K562 (cell line): ENCODE measurements around the gene RCOR3. TPM values are rescaled to one million over a fixed set of nuclear protein-coding genes. Genes with fewer than 3 reads are reported as not detected.

Experiments
- ATAC-seq: fragments of 200-7000 bp; cut with Tn5 transposase; 3 replicates; pipeline ENCODE4 v1.9.1; 2020; ENCODE audit warnings: moderate library complexity
- BruUV-seq: library from RNA; stranded (reverse); fragments of 400-500 nt; replicated peaks from 2 replicates; lab custom pipeline; 2021; lab: Mats Ljungman, UMichigan
- CTCF ChIA-PET: fragments of 300-600 bp; formaldehyde crosslinking; extraction: SDS; loops from one replicate; lab custom pipeline; 2021; ENCODE audit warnings: low intra/inter-chr PET ratio; lab: Yijun Ruan, JAX
- POLR2A ChIA-PET: fragments of 300-600, 350-650 bp; sonication (Branson Sonifier 250); formaldehyde crosslinking; extraction: SDS; loops from one replicate; lab custom pipeline; 2021; ENCODE audit warnings: antibody characterized with exemption, inconsistent platforms; lab: Yijun Ruan, JAX
- DNase-seq, 4 experiments: peaks; one replicate each; pipeline versions ENCODE4 v3.0.0 to v3.0.0-alpha.2; 2011 to 2018; ENCODE audit warnings: low spot score in 3 of 4, mixed read lengths in 3 of 4; ENCODE audit errors: extremely low read depth in 1 of 4
- FAIRE-seq: peaks from 2 replicates; lab custom pipeline; 2011; peaks lifted over from hg19 to GRCh38; lab: Jason Lieb, UNC
- H2AFZ ChIP-seq: 2 replicates; pipeline ENCODE4 v1.6.0; 2011; ENCODE audit warnings: low read depth, low read length, control low read depth, inconsistent platforms
- H3K27ac ChIP-seq: fragments of 200-600 bp; 3 replicates; pipeline ENCODE4 v1.8.0; 2011; ENCODE audit warnings: low read depth, mild to moderate bottlenecking, control low read depth, inconsistent platforms, low read length, moderate library complexity, mixed read lengths; ENCODE audit errors: extremely low read depth
- H3K27me3 ChIP-seq, 2 experiments: fragments of 300-600 bp in 1 of 2; 2 replicates in 1 of 2; 3 replicates in 1 of 2; pipeline versions ENCODE4 v1.6.0 to v1.8.0; 2011; ENCODE audit warnings: inconsistent platforms in 2 of 2, low read length in 2 of 2, mild to moderate bottlenecking in 1 of 2, mixed read lengths in 1 of 2, moderate library complexity in 1 of 2; ENCODE audit not compliant: control insufficient read depth in 2 of 2, insufficient read depth in 2 of 2
- H3K36me3 ChIP-seq: fragments of 300-600 bp; 3 replicates; pipeline ENCODE4 v1.8.0; 2011; ENCODE audit warnings: mild to moderate bottlenecking, low read length, inconsistent platforms; ENCODE audit not compliant: control insufficient read depth, insufficient read depth
- H3K4me1 ChIP-seq, 2 experiments: fragments of 200-600 bp in 1 of 2; replicated peaks in 1 of 2; 2 replicates in 1 of 2; 3 replicates in 1 of 2; pipeline versions ENCODE4 v1.5.1 to v1.8.0; 2011; ENCODE audit warnings: inconsistent platforms in 2 of 2, low read length in 2 of 2, mild to moderate bottlenecking in 1 of 2, mixed read lengths in 1 of 2, moderate library complexity in 1 of 2; ENCODE audit not compliant: control insufficient read depth in 2 of 2, insufficient read depth in 2 of 2
- H3K4me2 ChIP-seq: 2 replicates; pipeline ENCODE4 v1.6.1; 2011; ENCODE audit warnings: low read length, control low read depth, inconsistent platforms, mixed read lengths; ENCODE audit not compliant: insufficient read depth
- H3K4me3 ChIP-seq: fragments of 200-600 bp; sonication (generic), shearing (Covaris generic); 2 replicates; pipeline ENCODE4 v1.5.1; 2016; ENCODE audit warnings: control low read depth, inconsistent platforms
- H3K79me2 ChIP-seq: fragments of 200-600 bp; 3 replicates; pipeline ENCODE4 v1.8.0; 2011; ENCODE audit warnings: low read length, inconsistent platforms; ENCODE audit not compliant: control insufficient read depth, insufficient read depth
- H3K9ac ChIP-seq, 2 experiments: 2 replicates each; pipeline versions ENCODE4 v1.6.0 to v1.6.1; 2011; ENCODE audit warnings: low read depth in 2 of 2, low read length in 2 of 2, control low read depth in 1 of 2, inconsistent platforms in 1 of 2, mild to moderate bottlenecking in 1 of 2, mixed read lengths in 1 of 2; ENCODE audit not compliant: insufficient read depth in 1 of 2
- H3K9me1 ChIP-seq: one replicate; pipeline ENCODE4 v1.6.0; 2011; ENCODE audit warnings: inconsistent platforms, mild to moderate bottlenecking, low read length, moderate library complexity; ENCODE audit not compliant: control insufficient read depth, insufficient read depth
- H3K9me3 ChIP-seq: replicated peaks from 2 replicates; pipeline ENCODE4 v1.5.1; 2011; ENCODE audit warnings: low read depth, low read length, inconsistent platforms; ENCODE audit not compliant: control insufficient read depth, insufficient read depth
- H4K20me1 ChIP-seq: replicated peaks from 2 replicates; pipeline ENCODE4 v1.6.1; 2011; ENCODE audit warnings: low read length, inconsistent platforms, mixed read lengths; ENCODE audit not compliant: control insufficient read depth, insufficient read depth
- MXD1 ChIP-seq: fragments of 250-450 bp; sonication (Bioruptor Pico); IDR thresholded peaks from 2 replicates; pipeline ENCODE4 v1.8.0; 2021; ENCODE audit warnings: borderline replicate concordance, mild to moderate bottlenecking, moderate library complexity; ENCODE audit not compliant: poor library complexity, severe bottlenecking
- PRDM10 ChIP-seq: fragments of 450-650 bp; IDR thresholded peaks from 2 replicates; pipeline ENCODE4 v1.6.1; 2018; ENCODE audit not compliant: partially characterized antibody
- WGBS: fragments of 100-300 bp; shearing (Covaris generic); methylation state at CpG from one replicate; pipeline ENCODE4 v1.1.6; 2016; ENCODE audit warnings: low coverage, mixed read lengths; ENCODE audit not compliant: insufficient coverage; ENCODE audit errors: missing lambda C conversion rate; 5-methylcytosine and 5-hydroxymethylcytosine counted together
- in situ Hi-C: fragments of 300-500 bp; cut with MboI; formaldehyde crosslinking; loops from 4 replicates; pipeline ENCODE4 v1.15.0; 2018; ENCODE audit warnings: inconsistent platforms, mixed read lengths
- intact Hi-C: fragments of 100-400 bp; cut with micrococcal nuclease; formaldehyde crosslinking; loops from 2 replicates; pipeline ENCODE4 v1.14.2; 2022
- polyA plus RNA-seq, 8 experiments: library from polyadenylated mRNA; depleted of rRNA in 4 of 8; stranded (reverse) in 5 of 8; unstranded in 3 of 8; fragments of >200 nt; fragmentation: Nextera tagmentation in 2 of 8; fragmentation: Illumina TruSeq in 1 of 8; extraction: Ambion mirVana in 2 of 8; extraction: Trizol in 1 of 8; gene quantifications; 2 replicates each; pipeline versions ENCODE4 v1.2.1 to v1.2.3, GENCODE V29; 2011 to 2014; ENCODE audit warnings: inconsistent platforms in 1 of 8, missing spikeins in 1 of 8
- total RNA-seq, 7 experiments: library from RNA; depleted of rRNA in 6 of 7; stranded (reverse); fragments of >200 nt in 6 of 7; fragmentation: Illumina TruSeq in 2 of 7; extraction: Trizol in 2 of 7; gene quantifications; 2 replicates each; pipeline versions ENCODE4 v1.2.1 to v1.2.3, GENCODE V29; 2011 to 2021; ENCODE audit warnings: low replicate concordance in 1 of 7

The RCOR3 gene
- total and polyA plus RNA-seq, 9 of the 15 experiments (the other 6 are each of a cell fraction or from before 2014, with no cell fraction given): 9.7 to 42.7 (median 29.5) TPM

GRCh38 chr1:211332830-211333229, 73.7 kb downstream of the RCOR3 start:
- peaks cover 8 to 32% of the 10 kb centered on the region in 2 experiments for H3K4me1 ChIP-seq
- CTCF ChIA-PET: no interaction called here
- ATAC-seq: no peak

More at GRCh38 chr1:211332830-211333229, 73.7 kb downstream of the RCOR3 start:
- 0 out of 2 replicates have a peak, but pooled peaks cover 3% of the 10 kb centered on the region for H4K20me1 ChIP-seq
- no peaks in the 10 kb centered on the region for H3K9me1 ChIP-seq
- H3K4me3 ChIP-seq: no peak overlapping the region
- no peak overlapping the region for H3K27ac ChIP-seq
- no peaks in the 10 kb centered on the region for H3K36me3 ChIP-seq
- POLR2A ChIA-PET: interaction anchor here (0.6 to 1.7 kb wide), 4 partner anchors 12 to 866 kb away, joined by 3 to 4 read pairs (median 4); no protein-coding TSS in a partner anchor
- no peak overlapping the region for H3K9ac ChIP-seq
- no peaks in the 10 kb centered on the region for H3K79me2 ChIP-seq
- H3K9me3 ChIP-seq: no peaks in the 10 kb centered on the region
- intact Hi-C loops (no loop called here), in situ Hi-C loops (no loop called here)
- no peak overlapping the region for H2AFZ ChIP-seq
- BruUV-seq: no TSS peak
- 67% methylated on average over 2 of the region's 2 CpGs for WGBS
- DNase-seq (no peak), FAIRE-seq (no peak)
- no peak overlapping the region for H3K4me2 ChIP-seq
- H3K27me3 ChIP-seq: no peaks in the 10 kb centered on the region; a peak in 1 of 5 replicates
- TF ChIP-seq PRDM10: peak; percentile 63
- TF ChIP-seq MXD1 (CRISPR knock-in tag): no peak
